ENCODE data around the gene FBXL4.

DNA sequence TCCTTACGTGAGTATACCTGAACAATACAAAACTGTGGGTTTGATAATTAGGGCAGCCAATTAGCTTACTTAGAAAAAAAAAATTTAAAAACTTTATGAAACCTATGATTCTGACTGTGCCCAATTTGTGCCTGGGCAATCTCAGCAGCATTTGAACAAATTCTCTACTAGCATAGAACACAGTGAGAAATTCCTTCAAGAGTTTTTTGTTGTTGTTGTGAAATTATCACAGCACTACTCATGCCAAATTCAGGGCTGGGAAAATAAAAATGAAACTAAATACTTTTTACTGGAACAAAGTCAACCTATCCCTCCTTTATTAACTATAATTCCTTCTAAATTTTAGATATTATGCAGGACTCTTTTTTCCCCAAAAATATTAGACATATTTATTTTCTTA lies 70.5 kb downstream of the FBXL4 start:
- TF ChIP-seq, protein P1, sequence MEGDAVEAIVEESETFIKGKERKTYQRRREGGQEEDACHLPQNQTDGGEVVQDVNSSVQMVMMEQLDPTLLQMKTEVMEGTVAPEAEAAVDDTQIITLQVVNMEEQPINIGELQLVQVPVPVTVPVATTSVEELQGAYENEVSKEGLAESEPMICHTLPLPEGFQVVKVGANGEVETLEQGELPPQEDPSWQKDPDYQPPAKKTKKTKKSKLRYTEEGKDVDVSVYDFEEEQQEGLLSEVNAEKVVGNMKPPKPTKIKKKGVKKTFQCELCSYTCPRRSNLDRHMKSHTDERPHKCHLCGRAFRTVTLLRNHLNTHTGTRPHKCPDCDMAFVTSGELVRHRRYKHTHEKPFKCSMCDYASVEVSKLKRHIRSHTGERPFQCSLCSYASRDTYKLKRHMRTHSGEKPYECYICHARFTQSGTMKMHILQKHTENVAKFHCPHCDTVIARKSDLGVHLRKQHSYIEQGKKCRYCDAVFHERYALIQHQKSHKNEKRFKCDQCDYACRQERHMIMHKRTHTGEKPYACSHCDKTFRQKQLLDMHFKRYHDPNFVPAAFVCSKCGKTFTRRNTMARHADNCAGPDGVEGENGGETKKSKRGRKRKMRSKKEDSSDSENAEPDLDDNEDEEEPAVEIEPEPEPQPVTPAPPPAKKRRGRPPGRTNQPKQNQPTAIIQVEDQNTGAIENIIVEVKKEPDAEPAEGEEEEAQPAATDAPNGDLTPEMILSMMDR (optimal IDR thresholded peaks at IDR 0.05 in 1 of 3, IDR thresholded peaks at IDR 0.05 in 1 of 3, conservative IDR thresholded peaks at IDR 0.05 in 1 of 3; ENCODE audit: extremely low read depth in 1 of 3, insufficient read depth in 2 of 3, low read length in 3 of 3) = no peak
- TF ChIP-seq EZH2 (IDR thresholded peaks at IDR 0.05; ENCODE audit: low read length) = no peak
